KMS-11 (cell line): Measurements from ENCODE around the gene CHPF2.

ENCODE experiments used
- H2AFZ ChIP-seq: fragments of 200-600 bp; sonication (generic); 2 replicates; pipeline ENCODE4 v1.6.1; 2016; ENCODE audit warnings: antibody characterized with exemption, mixed run types, low read depth
- H3K27ac ChIP-seq: fragments of 200-600 bp; sonication (generic); 2 replicates; pipeline ENCODE4 v1.6.1; 2016; ENCODE audit warnings: mild to moderate bottlenecking, mixed run types
- H3K27me3 ChIP-seq: fragments of 200-600 bp; sonication (generic); 2 replicates; pipeline ENCODE4 v1.6.1; 2017; ENCODE audit warnings: mild to moderate bottlenecking, low read depth, mixed run types, moderate library complexity; ENCODE audit not compliant: insufficient read depth
- H3K36me3 ChIP-seq: fragments of 200-600 bp; sonication (generic); 2 replicates; pipeline ENCODE4 v1.6.1; 2017; ENCODE audit warnings: mild to moderate bottlenecking, mixed run types; ENCODE audit not compliant: insufficient read depth
- H3K4me1 ChIP-seq: fragments of 200-600 bp; sonication (generic); 2 replicates; pipeline ENCODE4 v1.6.1; 2016; ENCODE audit warnings: mild to moderate bottlenecking, low read depth, mixed run types; ENCODE audit not compliant: poor library complexity, severe bottlenecking
- H3K4me2 ChIP-seq: fragments of 200-600 bp; sonication (generic); 2 replicates; pipeline ENCODE4 v1.7.0; 2016; ENCODE audit warnings: mild to moderate bottlenecking, mixed run types
- H3K4me3 ChIP-seq: fragments of 200-600 bp; sonication (generic); IDR thresholded peaks from 2 replicates; pipeline ENCODE4 v1.6.1; 2017; ENCODE audit warnings: low read depth, low read length, mixed read lengths; ENCODE audit not compliant: insufficient read depth
- H3K79me2 ChIP-seq: fragments of 200-600 bp; sonication (generic); 2 replicates; pipeline ENCODE4 v1.6.1; 2016; ENCODE audit warnings: low read depth, mixed run types; ENCODE audit not compliant: insufficient read depth
- H3K9ac ChIP-seq: fragments of 200-600 bp; sonication (generic); 2 replicates; pipeline ENCODE4 v1.6.1; 2016; ENCODE audit warnings: mild to moderate bottlenecking, mixed run types
- H4K20me1 ChIP-seq: fragments of 200-600 bp; sonication (generic); 2 replicates; pipeline ENCODE4 v1.6.1; 2016; ENCODE audit warnings: mild to moderate bottlenecking, mixed run types; ENCODE audit not compliant: insufficient read depth
- CTCF ChIP-seq: fragments of 200-600 bp; sonication (generic); conservative IDR thresholded peaks from 2 replicates; pipeline ENCODE4 v1.6.1; 2017; ENCODE audit warnings: low read depth, mild to moderate bottlenecking, antibody characterized with exemption, low read length, moderate library complexity, mixed read lengths

CHPF2 gene

GRCh38 chr7:151187409-151188251, 44.7 kb upstream of the CHPF2 start:
- Histone ChIP-seq H4K20me1 (no peaks in the 10 kb centered on the region), H3K27me3 (peaks cover 65% of the 10 kb centered on the region), H3K4me3 (no peak overlapping the region), H3K27ac (no peak overlapping the region), H3K4me2 (no peak overlapping the region), H3K9ac (no peak overlapping the region), H3K36me3 (no peaks in the 10 kb centered on the region), H3K79me2 (no peaks in the 10 kb centered on the region), H3K4me1 (no peaks in the 10 kb centered on the region), H2AFZ (no peak overlapping the region)
- no peak for TF ChIP-seq CTCF

GRCh38 chr7:151188252-151188542, 44.1 kb upstream of the CHPF2 start:
- Histone ChIP-seq H3K27me3 (peaks cover 69% of the 10 kb centered on the region), H3K4me1 (no peaks in the 10 kb centered on the region), H3K4me3 (no peak overlapping the region), H3K4me2 (no peak overlapping the region), H3K27ac (no peak overlapping the region), H2AFZ (no peak overlapping the region), H3K36me3 (no peaks in the 10 kb centered on the region), H3K9ac (no peak overlapping the region), H3K79me2 (no peaks in the 10 kb centered on the region), H4K20me1 (no peaks in the 10 kb centered on the region)
- no peak for TF ChIP-seq CTCF

GRCh38 chr7:151189038-151189437, 43.2 kb upstream of the CHPF2 start:
- no peak for TF ChIP-seq CTCF
- no peaks in the 10 kb centered on the region for H3K36me3 ChIP-seq
- H3K4me2 ChIP-seq, result no peak overlapping the region
- no peaks in the 10 kb centered on the region for H3K79me2 ChIP-seq
- H3K4me1 ChIP-seq, result no peaks in the 10 kb centered on the region
- no peak overlapping the region for H3K4me3 ChIP-seq
- H3K27ac ChIP-seq, result no peak overlapping the region
- H3K27me3 ChIP-seq, result peaks cover 77% of the 10 kb centered on the region
- no peak overlapping the region for H3K9ac ChIP-seq
- H2AFZ ChIP-seq, result no peak overlapping the region
- H4K20me1 ChIP-seq, result no peaks in the 10 kb centered on the region

GRCh38 chr7:151191544-151191943, 40.7 kb upstream of the CHPF2 start:
- H3K27me3 ChIP-seq, result peaks cover 96% of the 10 kb centered on the region

More at GRCh38 chr7:151191544-151191943, 40.7 kb upstream of the CHPF2 start:
- Histone ChIP-seq H3K36me3 (no peaks in the 10 kb centered on the region), H3K4me1 (no peaks in the 10 kb centered on the region), H2AFZ (no peak overlapping the region), H3K4me2 (no peak overlapping the region), H3K9ac (no peak overlapping the region), H3K27ac (no peak overlapping the region), H3K4me3 (no peak overlapping the region), H4K20me1 (no peaks in the 10 kb centered on the region), H3K79me2 (no peaks in the 10 kb centered on the region)
- no peak for TF ChIP-seq CTCF
